Gastroesophageal sphincter (tissue), 4 donors: Measurements from ENCODE around the gene RANGAP1. TPM values are rescaled to one million over a fixed set of nuclear protein-coding genes. Genes with fewer than 3 reads are reported as not detected.

Source experiments
- ATAC-seq: fragments of 150-250 bp; one replicate; pipeline ENCODE4 v1.9.1; 2016; ENCODE audit warnings: mild to moderate bottlenecking, moderate library complexity
- H3K27ac ChIP-seq, 4 donors: fragments of 200-600 bp; sonication (generic) in 3 of 4; 1 replicate in 3 of 4; 2 replicates in 1 of 4; pipeline ENCODE4 v1.5.1; 2016 to 2019
- H3K27me3 ChIP-seq: fragments of 200-600 bp; sonication (generic); one replicate; pipeline ENCODE4 v1.5.1; 2019
- H3K36me3 ChIP-seq, 2 donors: fragments of 200-600 bp; sonication (generic); one replicate each; pipeline ENCODE4 v1.5.1; 2019; ENCODE audit warnings: control low read depth in 1 of 2
- H3K4me1 ChIP-seq, 3 donors: fragments of 200-600 bp; sonication (generic); 1 replicate in 2 of 3; 2 replicates in 1 of 3; pipeline ENCODE4 v1.5.1; 2016 to 2019; ENCODE audit warnings: control low read depth in 2 of 3
- H3K4me3 ChIP-seq, 2 donors: fragments of 200-600 bp; sonication (generic); one replicate each; pipeline ENCODE4 v1.5.1; 2019; ENCODE audit warnings: mild to moderate bottlenecking in 1 of 2, moderate library complexity in 1 of 2
- H3K9me3 ChIP-seq, 3 donors: fragments of 200-600 bp; sonication (generic); one replicate each; pipeline ENCODE4 v1.5.1; 2017 to 2019; ENCODE audit warnings: control low read depth in 2 of 3
- EP300 ChIP-seq: sonication (generic); formaldehyde crosslinking; IDR thresholded peaks from one replicate; pipeline ENCODE4 v1.6.1; 2017; ENCODE audit warnings: antibody characterized with exemption, mild to moderate bottlenecking
- POLR2A ChIP-seq, 2 donors: fragments of 450-650 bp; IDR thresholded peaks; one replicate each; pipeline ENCODE4 v1.6.1; 2017; ENCODE audit warnings: antibody characterized with exemption in 2 of 2, mild to moderate bottlenecking in 2 of 2, moderate library complexity in 1 of 2
- POLR2AphosphoS5 ChIP-seq: sonication (generic); formaldehyde crosslinking; IDR thresholded peaks from one replicate; pipeline ENCODE4 v1.6.1; 2017; ENCODE audit warnings: antibody characterized with exemption
- WGBS, 2 donors: methylation state at CpG; one replicate each; pipeline ENCODE4 v1.1.5; 2018; ENCODE audit warnings: low coverage in 1 of 2; 5-methylcytosine and 5-hydroxymethylcytosine counted together
- total RNA-seq, 4 donors: library from RNA; depleted of rRNA; stranded (reverse); fragments of >200 nt; gene quantifications; one replicate each; pipeline ENCODE4 v1.1.0, GENCODE V29; 2016
- TF ChIP-seq, protein P1 (sequence below), 4 experiments: fragments of 200-600 bp in 2 of 4; fragments of 450-650 bp in 2 of 4; sonication (generic) in 1 of 4; IDR thresholded peaks; one replicate each; pipeline ENCODE4 v1.5.1; 2017 to 2019; ENCODE audit warnings: antibody characterized with exemption in 4 of 4, mild to moderate bottlenecking in 2 of 4, moderate library complexity in 2 of 4

Gene RANGAP1
- total RNA-seq, 4 donors from 2014 or later = 47.9 to 91.5 (median 59.1) TPM

DNA sequence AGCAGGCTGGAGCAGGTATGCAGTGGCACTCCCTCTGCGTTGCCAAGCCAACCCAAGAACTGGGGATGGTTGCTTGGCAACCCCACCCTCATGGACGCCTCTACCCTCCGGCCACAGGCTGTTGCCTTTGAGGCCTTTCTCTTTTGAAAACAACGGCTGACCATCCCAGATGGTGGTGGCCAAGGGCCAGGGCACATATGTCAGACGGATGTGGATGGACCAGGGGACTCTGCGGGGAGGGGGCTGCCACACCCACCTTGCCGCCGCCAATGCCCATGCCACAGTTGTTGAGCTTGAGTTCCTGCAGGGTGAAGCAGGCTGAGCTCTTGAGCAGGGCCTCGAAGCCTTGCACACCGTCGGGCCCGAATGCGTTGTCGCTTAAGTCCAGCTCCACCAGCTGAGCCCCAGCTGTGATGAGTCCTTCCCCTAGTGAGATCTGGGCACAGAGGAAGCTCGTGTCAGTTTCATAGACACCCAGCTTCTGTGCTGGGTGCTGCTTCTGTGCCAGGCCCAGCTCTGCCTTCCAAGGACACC lies 21.5 kb downstream of the RANGAP1 start:
- Histone ChIP-seq H3K27ac (no peak overlapping the region), H3K4me3 (no peak overlapping the region), H3K36me3 (peaks cover 0 to 97% of the 10 kb centered on the region in 2 donors), H3K9me3 (no peaks in the 10 kb centered on the region), H3K4me1 (no peaks in the 10 kb centered on the region), H3K27me3 (no peaks in the 10 kb centered on the region)
- no peak for TF ChIP-seq EP300
- no peak for TF ChIP-seq POLR2AphosphoS5
- TF ChIP-seq, protein P1, sequence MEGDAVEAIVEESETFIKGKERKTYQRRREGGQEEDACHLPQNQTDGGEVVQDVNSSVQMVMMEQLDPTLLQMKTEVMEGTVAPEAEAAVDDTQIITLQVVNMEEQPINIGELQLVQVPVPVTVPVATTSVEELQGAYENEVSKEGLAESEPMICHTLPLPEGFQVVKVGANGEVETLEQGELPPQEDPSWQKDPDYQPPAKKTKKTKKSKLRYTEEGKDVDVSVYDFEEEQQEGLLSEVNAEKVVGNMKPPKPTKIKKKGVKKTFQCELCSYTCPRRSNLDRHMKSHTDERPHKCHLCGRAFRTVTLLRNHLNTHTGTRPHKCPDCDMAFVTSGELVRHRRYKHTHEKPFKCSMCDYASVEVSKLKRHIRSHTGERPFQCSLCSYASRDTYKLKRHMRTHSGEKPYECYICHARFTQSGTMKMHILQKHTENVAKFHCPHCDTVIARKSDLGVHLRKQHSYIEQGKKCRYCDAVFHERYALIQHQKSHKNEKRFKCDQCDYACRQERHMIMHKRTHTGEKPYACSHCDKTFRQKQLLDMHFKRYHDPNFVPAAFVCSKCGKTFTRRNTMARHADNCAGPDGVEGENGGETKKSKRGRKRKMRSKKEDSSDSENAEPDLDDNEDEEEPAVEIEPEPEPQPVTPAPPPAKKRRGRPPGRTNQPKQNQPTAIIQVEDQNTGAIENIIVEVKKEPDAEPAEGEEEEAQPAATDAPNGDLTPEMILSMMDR (IDR thresholded peaks at IDR 0.05) = no peak
- no peak for TF ChIP-seq POLR2A (IDR thresholded peaks at IDR 0.05)
- WGBS, 2 donors = no CpG with 5 or more reads among the region's 15 CpGs
- no peak for ATAC-seq

- Histone ChIP-seq H3K36me3 (peaks cover 0 to 97% of the 10 kb centered on the region in 2 donors), H3K4me1 (no peaks in the 10 kb centered on the region)
Measured at GRCh38 chr22:41263704-41264103, 22.3 kb downstream of the RANGAP1 start.

GRCh38 chr22:41262250-41262765 lies 23.7 kb downstream of the RANGAP1 start:
- no peak for TF ChIP-seq EP300
- TF ChIP-seq POLR2AphosphoS5 = no peak
- TF ChIP-seq, protein P1 (IDR thresholded peaks at IDR 0.05) = no peak
- no peak for TF ChIP-seq POLR2A (IDR thresholded peaks at IDR 0.05)
- no peak for ATAC-seq

More at GRCh38 chr22:41263704-41264103, 22.3 kb downstream of the RANGAP1 start:
- no peak for TF ChIP-seq POLR2AphosphoS5
- TF ChIP-seq, protein P1 (IDR thresholded peaks at IDR 0.05) = no peak
- no peak for TF ChIP-seq POLR2A (IDR thresholded peaks at IDR 0.05)
- no peak for TF ChIP-seq EP300
- Histone ChIP-seq H3K27ac (no peak overlapping the region), H3K9me3 (no peaks in the 10 kb centered on the region), H3K27me3 (no peaks in the 10 kb centered on the region), H3K4me3 (no peak overlapping the region)
- no peak for ATAC-seq
- 92% methylated on average over 2 of the region's 2 CpGs; no CpG with 5 or more reads in 1 of the 2 donors for WGBS, 2 donors

GRCh38 chr22:41261541-41262249 lies 24.3 kb downstream of the RANGAP1 start:
- Histone ChIP-seq H3K27ac (no peak overlapping the region), H3K9me3 (no peaks in the 10 kb centered on the region), H3K4me1 (peaks cover 0 to 5% (median 0%) of the 10 kb centered on the region in 3 donors), H3K4me3 (no peak overlapping the region), H3K27me3 (no peaks in the 10 kb centered on the region), H3K36me3 (peaks cover 0 to 97% of the 10 kb centered on the region in 2 donors)
- ATAC-seq = no peak
- TF ChIP-seq EP300 = no peak
- no peak for TF ChIP-seq POLR2AphosphoS5
- TF ChIP-seq, protein P1 (IDR thresholded peaks at IDR 0.05) = no peak
- no peak for TF ChIP-seq POLR2A (IDR thresholded peaks at IDR 0.05)
- WGBS, 2 donors = 41 to 100% methylated on average over 1 to 5 of the region's 12 CpGs

More at GRCh38 chr22:41262250-41262765, 23.7 kb downstream of the RANGAP1 start:
- Histone ChIP-seq H3K27ac (no peak overlapping the region), H3K4me3 (no peak overlapping the region), H3K36me3 (peaks cover 0 to 97% of the 10 kb centered on the region in 2 donors), H3K9me3 (no peaks in the 10 kb centered on the region), H3K4me1 (no peaks in the 10 kb centered on the region), H3K27me3 (no peaks in the 10 kb centered on the region)
- WGBS, 2 donors = 80 to 97% methylated on average over 5 to 11 of the region's 15 CpGs
